Neural cell (in vitro differentiated cells): ENCODE data around the gene KIZ. TPM values are rescaled to one million over a fixed set of nuclear protein-coding genes. Genes with fewer than 3 reads are reported as not detected.

Experiments used
- H2AFZ ChIP-seq: fragments of 200-600, 300-800 bp; sonication (generic), shearing (Covaris generic); 2 replicates; pipeline ENCODE4 v1.6.0; 2014; ENCODE audit warnings: low read depth, mild to moderate bottlenecking, antibody characterized with exemption, low read length, moderate library complexity
- H3F3A ChIP-seq: fragments of 200-600 bp; shearing (Covaris generic); 2 replicates; pipeline ENCODE4 v1.6.1; 2016; ENCODE audit warnings: mild to moderate bottlenecking, moderate library complexity, mixed read lengths, antibody characterized with exemption, low read length; ENCODE audit not compliant: insufficient read depth, poor library complexity, severe bottlenecking
- H3K27ac ChIP-seq: fragments of 200-600, 300-800 bp; sonication (generic), shearing (Covaris generic); 2 replicates; pipeline ENCODE4 v1.5.1; 2014; ENCODE audit warnings: mild to moderate bottlenecking, low read length, moderate library complexity
- H3K27me3 ChIP-seq: fragments of 300-800, 200-600 bp; sonication (generic), shearing (Covaris generic); 2 replicates; pipeline ENCODE4 v1.6.0; 2014; ENCODE audit warnings: mild to moderate bottlenecking, low read depth, low read length, moderate library complexity; ENCODE audit not compliant: insufficient read depth
- H3K36me3 ChIP-seq: fragments of 300-800, 200-600 bp; sonication (generic), shearing (Covaris generic); 2 replicates; pipeline ENCODE4 v1.5.1; 2014; ENCODE audit warnings: mild to moderate bottlenecking, antibody characterized with exemption, low read length, moderate library complexity; ENCODE audit not compliant: insufficient read depth
- H3K4me2 ChIP-seq: fragments of 300-800, 200-600 bp; sonication (generic), shearing (Covaris generic); 2 replicates; pipeline ENCODE4 v1.6.0; 2014; ENCODE audit warnings: mild to moderate bottlenecking, low read length
- H3K4me3 ChIP-seq: fragments of 300-800, 200-600 bp; sonication (generic), shearing (Covaris generic); 2 replicates; pipeline ENCODE4 v1.5.1; 2014; ENCODE audit warnings: mild to moderate bottlenecking, low read length, moderate library complexity
- H3K79me2 ChIP-seq: fragments of 200-600 bp; shearing (Covaris generic); replicated peaks from 2 replicates; pipeline ENCODE4 v1.6.0; 2014; ENCODE audit warnings: mild to moderate bottlenecking, low read length, moderate library complexity; ENCODE audit not compliant: insufficient read depth
- H3K9ac ChIP-seq: fragments of 300-800, 200-600 bp; sonication (generic), shearing (Covaris generic); 2 replicates; pipeline ENCODE4 v1.6.1; 2016; ENCODE audit warnings: mild to moderate bottlenecking, low read length, mixed read lengths
- H3K9me2 ChIP-seq: fragments of 200-600 bp; shearing (Covaris generic); 2 replicates; pipeline ENCODE4 v1.6.1; 2016; ENCODE audit warnings: mild to moderate bottlenecking, low read length, mixed read lengths; ENCODE audit not compliant: insufficient read depth
- H3K9me3 ChIP-seq: fragments of 200-600, 300-800 bp; sonication (generic), shearing (Covaris generic); 2 replicates; pipeline ENCODE4 v1.6.1; 2016; ENCODE audit warnings: mild to moderate bottlenecking, mixed run types, low read length, moderate library complexity, mixed read lengths
- H4K20me1 ChIP-seq: fragments of 200-600 bp; shearing (Covaris generic); 2 replicates; pipeline ENCODE4 v1.6.1; 2016; ENCODE audit warnings: mild to moderate bottlenecking, mixed run types; ENCODE audit not compliant: insufficient read depth
- EP300 ChIP-seq: fragments of 450-650 bp; conservative IDR thresholded peaks from 2 replicates; pipeline ENCODE4 v1.6.1; 2014; ENCODE audit warnings: antibody characterized with exemption, mild to moderate bottlenecking, moderate library complexity; ENCODE audit not compliant: poor library complexity, severe bottlenecking
- EZH2 ChIP-seq: fragments of 200-600, 300-800 bp; shearing (Covaris generic), sonication (generic); IDR thresholded peaks from 2 replicates; pipeline ENCODE4 v1.6.1; 2014; ENCODE audit warnings: antibody characterized with exemption, low read length, borderline replicate concordance, mild to moderate bottlenecking; ENCODE audit not compliant: insufficient read depth, poor library complexity, severe bottlenecking
- MXI1 ChIP-seq: fragments of 450-650 bp; conservative IDR thresholded peaks from 2 replicates; pipeline ENCODE4 v1.6.1; 2014; ENCODE audit warnings: antibody characterized with exemption, mild to moderate bottlenecking; ENCODE audit not compliant: poor library complexity, severe bottlenecking
- POLR2AphosphoS5 ChIP-seq: IDR thresholded peaks from 2 replicates; pipeline ENCODE4 v1.6.1; 2012
- RAD21 ChIP-seq: fragments of 450-650 bp; conservative IDR thresholded peaks from 2 replicates; pipeline ENCODE4 v1.6.1; 2014; ENCODE audit warnings: antibody characterized with exemption, mild to moderate bottlenecking, moderate library complexity
- SMC3 ChIP-seq: fragments of 450-650 bp; conservative IDR thresholded peaks from 2 replicates; pipeline ENCODE4 v1.6.1; 2014; ENCODE audit warnings: antibody characterized with exemption, mild to moderate bottlenecking, moderate library complexity; ENCODE audit not compliant: poor library complexity
- TAF1 ChIP-seq: IDR thresholded peaks from 2 replicates; pipeline ENCODE4 v1.6.1; 2012; ENCODE audit warnings: low read depth
- polyA plus RNA-seq: library from polyadenylated mRNA; depleted of rRNA; stranded (reverse); fragments of >200 nt; gene quantifications from 2 replicates; pipeline ENCODE4 v1.2.3, GENCODE V29; 2014
- TF ChIP-seq, protein P1 (sequence below): IDR thresholded peaks from 2 replicates; pipeline ENCODE4 v1.6.1; 2012; ENCODE audit warnings: borderline replicate concordance
- TF ChIP-seq, protein P2 (sequence below): fragments of 450-650 bp; IDR thresholded peaks from 2 replicates; pipeline ENCODE4 v1.5.1; 2014; ENCODE audit warnings: antibody characterized with exemption, mild to moderate bottlenecking, moderate library complexity; ENCODE audit not compliant: poor library complexity, severe bottlenecking

The KIZ gene
- polyA plus RNA-seq, 1 donor from 2014 or later: 3.6 TPM

DNA sequence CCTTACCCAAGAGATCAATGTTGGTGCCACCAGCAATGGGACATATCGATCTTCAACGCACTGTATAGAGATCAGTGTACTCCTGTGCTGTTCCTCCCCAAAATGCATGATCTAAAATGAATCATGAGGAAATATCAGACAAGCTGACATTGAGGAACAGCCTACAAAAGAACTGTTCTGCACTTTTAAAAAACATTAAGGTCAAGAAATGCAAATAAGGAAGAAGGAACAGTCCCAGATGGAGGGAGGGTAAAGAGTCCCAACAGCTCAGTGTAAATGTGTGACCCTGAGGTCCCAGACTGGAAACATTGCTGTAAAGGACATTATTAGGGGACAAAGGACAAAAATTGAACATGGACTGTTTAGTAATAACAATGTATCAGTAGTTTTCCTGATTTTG, 152.9 kb downstream of the KIZ start:
- Histone ChIP-seq H3K9ac (no peak overlapping the region), H3K9me2 (no peaks in the 10 kb centered on the region), H3K79me2 (no peaks in the 10 kb centered on the region), H3K27ac (no peak overlapping the region), H3F3A (no peaks in the 10 kb centered on the region), H3K27me3 (no peaks in the 10 kb centered on the region), H2AFZ (no peak overlapping the region), H3K9me3 (no peaks in the 10 kb centered on the region), H3K4me2 (no peak overlapping the region), H4K20me1 (no peaks in the 10 kb centered on the region), H3K4me3 (no peak overlapping the region), H3K36me3 (no peaks in the 10 kb centered on the region)
- no peak for TF ChIP-seq SMC3
- TF ChIP-seq, protein P1, sequence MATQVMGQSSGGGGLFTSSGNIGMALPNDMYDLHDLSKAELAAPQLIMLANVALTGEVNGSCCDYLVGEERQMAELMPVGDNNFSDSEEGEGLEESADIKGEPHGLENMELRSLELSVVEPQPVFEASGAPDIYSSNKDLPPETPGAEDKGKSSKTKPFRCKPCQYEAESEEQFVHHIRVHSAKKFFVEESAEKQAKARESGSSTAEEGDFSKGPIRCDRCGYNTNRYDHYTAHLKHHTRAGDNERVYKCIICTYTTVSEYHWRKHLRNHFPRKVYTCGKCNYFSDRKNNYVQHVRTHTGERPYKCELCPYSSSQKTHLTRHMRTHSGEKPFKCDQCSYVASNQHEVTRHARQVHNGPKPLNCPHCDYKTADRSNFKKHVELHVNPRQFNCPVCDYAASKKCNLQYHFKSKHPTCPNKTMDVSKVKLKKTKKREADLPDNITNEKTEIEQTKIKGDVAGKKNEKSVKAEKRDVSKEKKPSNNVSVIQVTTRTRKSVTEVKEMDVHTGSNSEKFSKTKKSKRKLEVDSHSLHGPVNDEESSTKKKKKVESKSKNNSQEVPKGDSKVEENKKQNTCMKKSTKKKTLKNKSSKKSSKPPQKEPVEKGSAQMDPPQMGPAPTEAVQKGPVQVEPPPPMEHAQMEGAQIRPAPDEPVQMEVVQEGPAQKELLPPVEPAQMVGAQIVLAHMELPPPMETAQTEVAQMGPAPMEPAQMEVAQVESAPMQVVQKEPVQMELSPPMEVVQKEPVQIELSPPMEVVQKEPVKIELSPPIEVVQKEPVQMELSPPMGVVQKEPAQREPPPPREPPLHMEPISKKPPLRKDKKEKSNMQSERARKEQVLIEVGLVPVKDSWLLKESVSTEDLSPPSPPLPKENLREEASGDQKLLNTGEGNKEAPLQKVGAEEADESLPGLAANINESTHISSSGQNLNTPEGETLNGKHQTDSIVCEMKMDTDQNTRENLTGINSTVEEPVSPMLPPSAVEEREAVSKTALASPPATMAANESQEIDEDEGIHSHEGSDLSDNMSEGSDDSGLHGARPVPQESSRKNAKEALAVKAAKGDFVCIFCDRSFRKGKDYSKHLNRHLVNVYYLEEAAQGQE: no peak
- TF ChIP-seq TAF1: no peak

- Histone ChIP-seq H3K9ac (no peak overlapping the region), H3K27me3 (no peaks in the 10 kb centered on the region), H3K36me3 (no peaks in the 10 kb centered on the region), H3K9me2 (no peaks in the 10 kb centered on the region), H3K9me3 (no peaks in the 10 kb centered on the region), H3K4me2 (no peak overlapping the region), H3K79me2 (no peaks in the 10 kb centered on the region), H3K27ac (no peak overlapping the region), H3K4me3 (no peak overlapping the region), H4K20me1 (no peaks in the 10 kb centered on the region), H2AFZ (no peak overlapping the region), H3F3A (no peaks in the 10 kb centered on the region)
- no peak for TF ChIP-seq POLR2AphosphoS5
- TF ChIP-seq, protein P1: no peak
- no peak for TF ChIP-seq EZH2
- no peak for TF ChIP-seq EP300
- no peak for TF ChIP-seq MXI1
- TF ChIP-seq, protein P2, sequence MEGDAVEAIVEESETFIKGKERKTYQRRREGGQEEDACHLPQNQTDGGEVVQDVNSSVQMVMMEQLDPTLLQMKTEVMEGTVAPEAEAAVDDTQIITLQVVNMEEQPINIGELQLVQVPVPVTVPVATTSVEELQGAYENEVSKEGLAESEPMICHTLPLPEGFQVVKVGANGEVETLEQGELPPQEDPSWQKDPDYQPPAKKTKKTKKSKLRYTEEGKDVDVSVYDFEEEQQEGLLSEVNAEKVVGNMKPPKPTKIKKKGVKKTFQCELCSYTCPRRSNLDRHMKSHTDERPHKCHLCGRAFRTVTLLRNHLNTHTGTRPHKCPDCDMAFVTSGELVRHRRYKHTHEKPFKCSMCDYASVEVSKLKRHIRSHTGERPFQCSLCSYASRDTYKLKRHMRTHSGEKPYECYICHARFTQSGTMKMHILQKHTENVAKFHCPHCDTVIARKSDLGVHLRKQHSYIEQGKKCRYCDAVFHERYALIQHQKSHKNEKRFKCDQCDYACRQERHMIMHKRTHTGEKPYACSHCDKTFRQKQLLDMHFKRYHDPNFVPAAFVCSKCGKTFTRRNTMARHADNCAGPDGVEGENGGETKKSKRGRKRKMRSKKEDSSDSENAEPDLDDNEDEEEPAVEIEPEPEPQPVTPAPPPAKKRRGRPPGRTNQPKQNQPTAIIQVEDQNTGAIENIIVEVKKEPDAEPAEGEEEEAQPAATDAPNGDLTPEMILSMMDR: no peak
- no peak for TF ChIP-seq RAD21
- no peak for TF ChIP-seq SMC3
- TF ChIP-seq TAF1: no peak
Measured at GRCh38 chr20:21279706-21280521, 154.0 kb downstream of the KIZ start.
